HEK293 (cell line): ENCODE measurements around the gene MSI2.

ENCODE experiments used
- CTCF ChIA-PET: fragments of 350-600 bp; formaldehyde crosslinking; extraction: SDS; loops from one replicate; lab custom pipeline; 2021; ENCODE audit warnings: antibody characterized with exemption; lab: Yijun Ruan, JAX
- POLR2A ChIA-PET: fragments of 300-600 bp; formaldehyde crosslinking; extraction: SDS; loops from one replicate; lab custom pipeline; 2020; ENCODE audit warnings: antibody characterized with exemption, inconsistent platforms; lab: Yijun Ruan, JAX
- H3K27ac ChIP-seq: fragments of 200-500 bp; sonication (Bioruptor generic); 2 replicates; pipeline ENCODE4 v1.5.1; 2014; ENCODE audit warnings: low read depth, low read length, control low read depth, inconsistent platforms; ENCODE audit errors: extremely low read depth
- H3K36me3 ChIP-seq, 2 experiments: fragments of 200-500 bp in 1 of 2; sonication (Bioruptor generic) in 1 of 2; 1 replicate in 1 of 2; 2 replicates in 1 of 2; pipeline ENCODE4 v1.5.1; 2014 to 2017; ENCODE audit warnings: inconsistent platforms in 2 of 2, low read length in 2 of 2; ENCODE audit not compliant: control insufficient read depth in 2 of 2, insufficient read depth in 1 of 2
- H3K4me1 ChIP-seq: fragments of 200-500 bp; sonication (Bioruptor generic); 2 replicates; pipeline ENCODE4 v1.5.1; 2014; ENCODE audit warnings: mild to moderate bottlenecking, low read length, inconsistent platforms; ENCODE audit not compliant: control insufficient read depth, insufficient read depth
- H3K4me3 ChIP-seq: 2 replicates; pipeline ENCODE4 v1.5.1; 2011; ENCODE audit warnings: low read depth, mild to moderate bottlenecking, control low read depth, low read length, moderate library complexity
- H3K9me3 ChIP-seq: fragments of 200-500 bp; sonication (Bioruptor generic); 2 replicates; pipeline ENCODE4 v1.5.1; 2014; ENCODE audit warnings: low read depth, low read length, inconsistent platforms; ENCODE audit not compliant: control insufficient read depth, insufficient read depth
- KLF9 ChIP-seq: fragments of 450-650 bp; formaldehyde crosslinking; IDR thresholded peaks from 2 replicates; pipeline ENCODE4 v1.5.1; 2016; ENCODE audit warnings: missing biosample characterization, missing genetic modification characterization, low read depth
- PRDM2 ChIP-seq: fragments of 450-650 bp; formaldehyde crosslinking; IDR thresholded peaks from 2 replicates; pipeline ENCODE4 v1.5.1; 2016; ENCODE audit warnings: missing biosample characterization, missing genetic modification characterization, borderline replicate concordance
- ZBTB7A ChIP-seq: fragments of 450-650 bp; formaldehyde crosslinking; IDR thresholded peaks from 2 replicates; pipeline ENCODE4 v1.5.1; 2016; ENCODE audit warnings: low read depth, missing biosample characterization, missing genetic modification characterization
- ZNF157 ChIP-seq: fragments of 450-650 bp; formaldehyde crosslinking; IDR thresholded peaks from 2 replicates; pipeline ENCODE4 v1.5.1; 2016; ENCODE audit warnings: missing biosample characterization, missing genetic modification characterization
- ZNF223 ChIP-seq: fragments of 450-650 bp; formaldehyde crosslinking; IDR thresholded peaks from 2 replicates; pipeline ENCODE4 v1.5.1; 2016; ENCODE audit warnings: missing biosample characterization, missing genetic modification characterization
- ZNF24 ChIP-seq: fragments of 450-650 bp; formaldehyde crosslinking; IDR thresholded peaks from 2 replicates; pipeline ENCODE4 v1.5.1; 2016; ENCODE audit warnings: missing biosample characterization, missing genetic modification characterization
- ZNF341 ChIP-seq: fragments of 450-650 bp; formaldehyde crosslinking; IDR thresholded peaks from 2 replicates; pipeline ENCODE4; 2016; ENCODE audit warnings: low read depth, missing biosample characterization, missing genetic modification characterization
- ZNF362 ChIP-seq: fragments of 450-650 bp; formaldehyde crosslinking; IDR thresholded peaks from 2 replicates; pipeline ENCODE4 v1.5.1; 2016; ENCODE audit warnings: missing biosample characterization, missing genetic modification characterization
- ZNF391 ChIP-seq: fragments of 450-650 bp; formaldehyde crosslinking; IDR thresholded peaks from 2 replicates; pipeline ENCODE4 v1.5.1; 2016; ENCODE audit warnings: low read depth, missing biosample characterization, missing genetic modification characterization, borderline replicate concordance
- ZNF416 ChIP-seq: fragments of 450-650 bp; formaldehyde crosslinking; IDR thresholded peaks from 2 replicates; pipeline ENCODE4 v1.5.1; 2016; ENCODE audit warnings: missing biosample characterization, missing genetic modification characterization
- ZNF488 ChIP-seq: fragments of 450-650 bp; formaldehyde crosslinking; IDR thresholded peaks from 2 replicates; pipeline ENCODE4 v1.5.1; 2016; ENCODE audit warnings: missing biosample characterization, missing genetic modification characterization
- ZNF549 ChIP-seq: fragments of 450-650 bp; IDR thresholded peaks from 2 replicates; pipeline ENCODE4 v1.5.1; 2018; ENCODE audit warnings: missing biosample characterization, missing genetic modification characterization, mild to moderate bottlenecking, inconsistent platforms, moderate library complexity
- ZNF585B ChIP-seq: fragments of 450-650 bp; formaldehyde crosslinking; IDR thresholded peaks from 2 replicates; pipeline ENCODE4 v1.5.1; 2016; ENCODE audit warnings: missing biosample characterization, missing genetic modification characterization
- ZNF623 ChIP-seq: fragments of 450-650 bp; formaldehyde crosslinking; IDR thresholded peaks from 2 replicates; pipeline ENCODE4 v1.5.1; 2016; ENCODE audit warnings: missing biosample characterization, missing genetic modification characterization
- ZNF692 ChIP-seq: fragments of 450-650 bp; formaldehyde crosslinking; IDR thresholded peaks from 2 replicates; pipeline ENCODE4 v1.5.1; 2016; ENCODE audit warnings: missing biosample characterization, missing genetic modification characterization
- ZNF785 ChIP-seq: fragments of 450-650 bp; formaldehyde crosslinking; IDR thresholded peaks from 2 replicates; pipeline ENCODE4 v1.5.1; 2016; ENCODE audit warnings: missing biosample characterization, missing genetic modification characterization
- TF ChIP-seq, protein P1 (sequence below): fragments of 450-650 bp; formaldehyde crosslinking; conservative IDR thresholded peaks from 2 replicates; pipeline ENCODE4 v1.5.1; 2016; ENCODE audit warnings: low read depth, missing biosample characterization, missing genetic modification characterization

Gene MSI2

GRCh38 chr17:57228911-57229310, 27.4 kb upstream of the MSI2 start:
- CTCF ChIA-PET = interaction anchor here (0.6 to 5.7 kb wide), 2 partner anchors 9 to 14 kb away, joined by 3 to 72 read pairs; no protein-coding TSS in a partner anchor
- no peak overlapping the region for H3K27ac ChIP-seq

More at GRCh38 chr17:57228911-57229310, 27.4 kb upstream of the MSI2 start:
- H3K4me3 ChIP-seq = no peak overlapping the region
- POLR2A ChIA-PET = no interaction called here
- H3K36me3 ChIP-seq = no peaks in the 10 kb centered on the region
- TF ChIP-seq ZNF623 (tag by site-specific recombination) (no peak), ZNF362 (tag by site-specific recombination) (no peak), ZNF785 (tag by site-specific recombination) (no peak), ZNF416 (tag by site-specific recombination) (no peak), ZNF391 (no peak), KLF9 (tag by site-specific recombination) (no peak), ZNF223 (tag by site-specific recombination) (no peak), ZNF692 (tag by site-specific recombination) (no peak), ZNF585B (tag by site-specific recombination) (no peak), ZNF488 (no peak), ZNF341 (tag by site-specific recombination) (no peak), ZBTB7A (no peak), ZNF24 (tag by site-specific recombination) (no peak), ZNF549 (tag by site-specific recombination) (no peak), PRDM2 (tag by site-specific recombination) (no peak), ZNF157 (tag by site-specific recombination) (no peak)
- TF ChIP-seq, protein P1, sequence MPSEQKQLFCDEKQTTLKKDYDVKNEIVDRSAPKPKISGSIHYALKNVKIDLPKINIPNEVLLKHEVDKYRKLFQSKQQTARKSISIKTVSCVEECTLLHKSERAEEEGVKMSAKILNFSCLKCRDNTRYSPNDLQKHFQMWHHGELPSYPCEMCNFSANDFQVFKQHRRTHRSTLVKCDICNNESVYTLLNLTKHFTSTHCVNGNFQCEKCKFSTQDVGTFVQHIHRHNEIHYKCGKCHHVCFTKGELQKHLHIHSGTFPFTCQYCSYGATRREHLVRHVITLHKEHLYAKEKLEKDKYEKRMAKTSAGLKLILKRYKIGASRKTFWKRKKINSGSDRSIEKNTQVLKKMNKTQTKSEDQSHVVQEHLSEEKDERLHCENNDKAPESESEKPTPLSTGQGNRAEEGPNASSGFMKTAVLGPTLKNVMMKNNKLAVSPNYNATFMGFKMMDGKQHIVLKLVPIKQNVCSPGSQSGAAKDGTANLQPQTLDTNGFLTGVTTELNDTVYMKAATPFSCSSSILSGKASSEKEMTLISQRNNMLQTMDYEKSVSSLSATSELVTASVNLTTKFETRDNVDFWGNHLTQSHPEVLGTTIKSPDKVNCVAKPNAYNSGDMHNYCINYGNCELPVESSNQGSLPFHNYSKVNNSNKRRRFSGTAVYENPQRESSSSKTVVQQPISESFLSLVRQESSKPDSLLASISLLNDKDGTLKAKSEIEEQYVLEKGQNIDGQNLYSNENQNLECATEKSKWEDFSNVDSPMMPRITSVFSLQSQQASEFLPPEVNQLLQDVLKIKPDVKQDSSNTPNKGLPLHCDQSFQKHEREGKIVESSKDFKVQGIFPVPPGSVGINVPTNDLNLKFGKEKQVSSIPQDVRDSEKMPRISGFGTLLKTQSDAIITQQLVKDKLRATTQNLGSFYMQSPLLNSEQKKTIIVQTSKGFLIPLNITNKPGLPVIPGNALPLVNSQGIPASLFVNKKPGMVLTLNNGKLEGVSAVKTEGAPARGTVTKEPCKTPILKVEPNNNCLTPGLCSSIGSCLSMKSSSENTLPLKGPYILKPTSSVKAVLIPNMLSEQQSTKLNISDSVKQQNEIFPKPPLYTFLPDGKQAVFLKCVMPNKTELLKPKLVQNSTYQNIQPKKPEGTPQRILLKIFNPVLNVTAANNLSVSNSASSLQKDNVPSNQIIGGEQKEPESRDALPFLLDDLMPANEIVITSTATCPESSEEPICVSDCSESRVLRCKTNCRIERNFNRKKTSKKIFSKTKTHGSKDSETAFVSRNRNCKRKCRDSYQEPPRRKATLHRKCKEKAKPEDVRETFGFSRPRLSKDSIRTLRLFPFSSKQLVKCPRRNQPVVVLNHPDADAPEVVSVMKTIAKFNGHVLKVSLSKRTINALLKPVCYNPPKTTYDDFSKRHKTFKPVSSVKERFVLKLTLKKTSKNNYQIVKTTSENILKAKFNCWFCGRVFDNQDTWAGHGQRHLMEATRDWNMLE (tag by site-specific recombination) = no peak
- TF ChIP-seq, all 188 proteins: peak for 0
- no peaks in the 10 kb centered on the region for H3K9me3 ChIP-seq
- no peaks in the 10 kb centered on the region for H3K4me1 ChIP-seq
